ENCODE results near the gene APOD. TPM values are rescaled to one million over a fixed set of nuclear protein-coding genes. Genes with fewer than 3 reads are reported as not detected.
"Not testable (repeated sequence)": the region's sequence is repeated elsewhere in the genome, so short reads cannot be mapped to it uniquely, and the experiment has no call there.

APOD gene
- total RNA-seq, 1 experiment from 2014 or later = not detected

DNA sequence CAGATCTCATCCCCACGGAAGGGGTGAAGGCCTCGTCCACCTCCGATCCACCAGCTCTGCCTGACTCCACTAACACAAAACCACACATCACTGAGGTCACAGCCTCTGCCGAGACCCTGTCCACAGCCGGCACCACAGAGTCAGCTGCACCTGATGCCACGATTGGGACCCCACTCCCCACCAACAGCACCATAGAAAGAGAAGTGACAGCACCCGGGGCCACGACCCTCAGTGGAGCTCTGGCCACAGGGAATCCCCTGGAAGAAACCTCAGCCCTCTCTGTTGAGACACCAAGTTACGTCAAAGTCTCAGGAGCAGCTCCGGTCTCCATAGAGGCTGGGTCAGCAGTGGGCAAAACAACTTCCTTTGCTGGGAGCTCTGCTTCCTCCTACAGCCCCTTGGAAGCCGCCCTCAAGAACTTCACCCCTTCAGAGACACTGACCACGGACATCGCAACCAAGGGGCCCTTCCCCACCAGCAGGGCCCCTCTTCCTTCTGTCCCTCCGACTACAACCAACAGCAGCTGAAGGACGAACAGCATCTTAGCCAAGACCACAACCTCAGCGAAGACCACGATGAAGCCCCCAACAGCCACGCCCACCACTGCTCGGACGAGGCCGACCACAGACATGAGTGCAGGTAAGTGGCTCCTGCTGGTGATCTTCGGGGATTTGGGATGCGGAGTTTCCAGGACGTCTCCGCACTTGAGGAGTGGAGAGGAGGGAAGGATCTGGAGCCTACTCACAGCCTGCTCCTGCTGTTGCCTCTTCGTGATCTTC lies 36.0 kb upstream of the APOD start:
- H2BK12ac ChIP-seq (ENCODE audit: insufficient read length, low read depth, low read length); H3K4me2 ChIP-seq (ENCODE audit: insufficient read depth, insufficient read length, low read length); H3K27me3 Mint-ChIP-seq (ENCODE audit: low read depth); H2AK5ac ChIP-seq (ENCODE audit: insufficient read length, low read length); H3K23ac ChIP-seq (ENCODE audit: insufficient read length, low read depth, low read length); H2BK5ac ChIP-seq (ENCODE audit: insufficient read length, low read length); H3K23me2 ChIP-seq (ENCODE audit: insufficient read length, low read depth, low read length, poor library complexity, severe bottlenecking); H4K20me1 ChIP-seq (ENCODE audit: control insufficient read depth, insufficient read depth, insufficient read length); H3K79me2 ChIP-seq (ENCODE audit: insufficient read depth, low read length); H3K9ac ChIP-seq (ENCODE audit: extremely low read depth, insufficient read length, low read length); H3K9me3 Mint-ChIP-seq; H3K79me1 ChIP-seq (ENCODE audit: insufficient read depth, low read depth, low read length, poor library complexity, severe bottlenecking); H2AFZ ChIP-seq (ENCODE audit: low read length); H4K8ac ChIP-seq (replicated peaks; ENCODE audit: insufficient read length, low read depth, low read length); H2BK120ac ChIP-seq (ENCODE audit: low read depth, low read length, poor library complexity, severe bottlenecking); H3K27ac Mint-ChIP-seq; H3K18ac ChIP-seq (ENCODE audit: insufficient read length, low read depth, low read length); H3K4me3 Mint-ChIP-seq; H3K27me3 ChIP-seq (ENCODE audit: insufficient read depth, low read length); H4K91ac ChIP-seq (ENCODE audit: insufficient read length, low read depth, low read length); H3K27ac ChIP-seq (ENCODE audit: insufficient read length, low read depth, low read length); H3K4me1 ChIP-seq (ENCODE audit: insufficient read depth, low read length); H4K5ac ChIP-seq (ENCODE audit: insufficient read length, low read depth, low read length); H3K9me3 ChIP-seq (ENCODE audit: control insufficient read depth, low read depth, low read length); H2BK15ac ChIP-seq (ENCODE audit: low read depth, low read length); DNase-seq; H3K4me1 Mint-ChIP-seq; H3K56ac ChIP-seq (ENCODE audit: insufficient read length, low read depth, low read length); H3K14ac ChIP-seq (ENCODE audit: insufficient read depth, low read length); H3K36me3 Mint-ChIP-seq (ENCODE audit: insufficient read depth in 1 of 3, low read depth in 3 of 3); H3K4ac ChIP-seq (ENCODE audit: low read depth, low read length); H2BK20ac ChIP-seq (ENCODE audit: low read depth, low read length, poor library complexity, severe bottlenecking); H3T11ph ChIP-seq (ENCODE audit: low read length): not testable (repeated sequence)
- no CpG with 5 or more reads among the region's 26 CpGs for WGBS (ENCODE audit: extremely low coverage, insufficient read length, low lambda C conversion rate)

DNA sequence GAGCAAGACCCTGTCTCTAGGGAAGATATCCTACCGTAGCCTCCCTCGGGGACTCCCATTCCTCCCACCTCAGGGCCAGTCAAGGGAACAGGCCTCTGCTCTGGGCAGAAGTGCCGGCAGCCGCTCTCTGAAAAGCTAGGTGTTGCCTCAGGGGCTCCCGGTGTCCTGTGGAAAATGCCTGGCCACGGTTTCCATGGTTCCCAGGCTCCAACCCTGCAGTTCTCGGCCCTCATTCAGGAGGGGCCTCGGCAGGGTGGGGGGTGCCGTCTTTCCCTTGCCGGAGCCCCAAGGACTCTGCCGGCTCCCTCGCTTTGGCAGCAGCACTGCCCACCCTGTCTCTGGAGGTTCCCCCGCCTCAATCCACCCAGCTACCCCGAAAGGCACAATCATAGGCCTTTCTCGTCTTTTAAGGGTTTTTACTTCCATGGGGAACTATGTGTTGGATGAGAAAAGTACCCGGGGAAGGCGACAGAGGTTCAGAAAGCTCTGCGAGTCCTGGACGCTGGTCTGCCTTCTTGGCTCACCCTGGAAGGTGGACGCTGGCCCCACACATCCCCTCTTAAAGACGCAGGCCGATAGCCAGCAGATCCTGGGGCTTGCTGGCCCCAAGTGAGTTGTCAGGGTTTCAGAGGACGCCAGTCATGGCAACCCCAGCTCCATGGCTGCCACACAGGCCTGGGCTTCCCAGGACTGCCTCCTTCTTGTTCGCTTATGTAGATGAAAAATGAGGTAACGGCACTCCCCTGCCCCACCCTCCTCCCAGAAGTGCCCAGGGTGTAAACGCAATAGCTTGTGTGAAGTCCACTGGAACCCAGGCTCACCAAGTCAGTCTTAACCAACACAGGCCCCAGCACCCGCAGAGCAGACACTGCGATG lies 34.3 kb upstream of the APOD start:
- not testable (repeated sequence) for H3K4me1 Mint-ChIP-seq; H4K5ac ChIP-seq (ENCODE audit: insufficient read length, low read depth, low read length); H3K27ac ChIP-seq (ENCODE audit: insufficient read length, low read depth, low read length); H3K18ac ChIP-seq (ENCODE audit: insufficient read length, low read depth, low read length); H3T11ph ChIP-seq (ENCODE audit: low read length); H3K4me2 ChIP-seq (ENCODE audit: insufficient read depth, insufficient read length, low read length); H3K23ac ChIP-seq (ENCODE audit: insufficient read length, low read depth, low read length); H3K9me3 ChIP-seq (ENCODE audit: control insufficient read depth, low read depth, low read length); H3K14ac ChIP-seq (ENCODE audit: insufficient read depth, low read length); H2BK20ac ChIP-seq (ENCODE audit: low read depth, low read length, poor library complexity, severe bottlenecking); H3K56ac ChIP-seq (ENCODE audit: insufficient read length, low read depth, low read length); H2BK5ac ChIP-seq (ENCODE audit: insufficient read length, low read length); H2BK12ac ChIP-seq (ENCODE audit: insufficient read length, low read depth, low read length); DNase-seq; H3K9ac ChIP-seq (ENCODE audit: extremely low read depth, insufficient read length, low read length); H3K4me3 Mint-ChIP-seq; H3K27me3 Mint-ChIP-seq (ENCODE audit: low read depth); H3K23me2 ChIP-seq (ENCODE audit: insufficient read length, low read depth, low read length, poor library complexity, severe bottlenecking); H4K8ac ChIP-seq (replicated peaks; ENCODE audit: insufficient read length, low read depth, low read length); H3K4me1 ChIP-seq (ENCODE audit: insufficient read depth, low read length); H3K79me1 ChIP-seq (ENCODE audit: insufficient read depth, low read depth, low read length, poor library complexity, severe bottlenecking); H3K36me3 Mint-ChIP-seq (ENCODE audit: insufficient read depth in 1 of 3, low read depth in 3 of 3); H4K91ac ChIP-seq (ENCODE audit: insufficient read length, low read depth, low read length); H2BK15ac ChIP-seq (ENCODE audit: low read depth, low read length); H3K27me3 ChIP-seq (ENCODE audit: insufficient read depth, low read length); H2AK5ac ChIP-seq (ENCODE audit: insufficient read length, low read length); H4K20me1 ChIP-seq (ENCODE audit: control insufficient read depth, insufficient read depth, insufficient read length); H3K79me2 ChIP-seq (ENCODE audit: insufficient read depth, low read length); H3K4ac ChIP-seq (ENCODE audit: low read depth, low read length); H3K27ac Mint-ChIP-seq; H2BK120ac ChIP-seq (ENCODE audit: low read depth, low read length, poor library complexity, severe bottlenecking); H2AFZ ChIP-seq (ENCODE audit: low read length); H3K9me3 Mint-ChIP-seq
- no CpG with 5 or more reads among the region's 28 CpGs for WGBS (ENCODE audit: extremely low coverage, insufficient read length, low lambda C conversion rate)
